Nephron progenitor cell (in vitro differentiated cells): Measurements from ENCODE around the gene TP73.
A peak's percentile ranks its signal among the peaks of the same experiment; 100 is the strongest.

ENCODE experiments used
- DNase-seq: peaks from one replicate; pipeline ENCODE4 v3.0.0; 2021
- H3K27ac Mint-ChIP-seq: 2 replicates; pipeline ENCODE4 v1.8.0; 2021; ENCODE audit warnings: mild to moderate bottlenecking, moderate library complexity, mixed read lengths
- H3K27me3 Mint-ChIP-seq: 2 replicates; pipeline ENCODE4 v1.8.0; 2021; ENCODE audit warnings: mild to moderate bottlenecking, low read depth, mixed read lengths; ENCODE audit not compliant: poor library complexity
- H3K36me3 Mint-ChIP-seq: 2 replicates; pipeline ENCODE4 v1.8.0; 2021; ENCODE audit warnings: low read depth, mixed read lengths
- H3K4me1 Mint-ChIP-seq: 2 replicates; pipeline ENCODE4 v1.8.0; 2021; ENCODE audit warnings: mixed read lengths
- H3K4me3 Mint-ChIP-seq: 2 replicates; pipeline ENCODE4 v1.8.0; 2021; ENCODE audit warnings: mild to moderate bottlenecking, moderate library complexity, mixed read lengths
- H3K9me3 Mint-ChIP-seq: 2 replicates; pipeline ENCODE4 v1.8.0; 2021; ENCODE audit warnings: mild to moderate bottlenecking, moderate library complexity, mixed read lengths
- CTCF ChIP-seq: fragments of 200-600 bp; sonication (generic); IDR thresholded peaks from 2 replicates; pipeline ENCODE4 v1.5.0; 2021; ENCODE audit warnings: antibody characterized with exemption

Gene TP73

GRCh38 chr1:3673381-3674099, 21.2 kb downstream of the TP73 start:
- no peaks in the 10 kb centered on the region for H3K36me3 Mint-ChIP-seq
- H3K4me3 Mint-ChIP-seq: no peak overlapping the region
- no peaks in the 10 kb centered on the region for H3K9me3 Mint-ChIP-seq
- no peak for DNase-seq
- peaks cover 24% of the 10 kb centered on the region for H3K4me1 Mint-ChIP-seq
- H3K27ac Mint-ChIP-seq: no peak overlapping the region
- TF ChIP-seq CTCF: no peak
- peaks cover 56% of the 10 kb centered on the region for H3K27me3 Mint-ChIP-seq

GRCh38 chr1:3674100-3675094, 22.1 kb downstream of the TP73 start:
- Mint-ChIP-seq H3K9me3 (no peaks in the 10 kb centered on the region), H3K4me1 (peaks cover 26% of the 10 kb centered on the region), H3K36me3 (no peaks in the 10 kb centered on the region), H3K27ac (no peak overlapping the region), H3K27me3 (peaks cover 61% of the 10 kb centered on the region), H3K4me3 (no peak overlapping the region)
- no peak for DNase-seq
- TF ChIP-seq CTCF: no peak

GRCh38 chr1:3675436-3675835, 23.1 kb downstream of the TP73 start:
- Mint-ChIP-seq H3K36me3 (no peaks in the 10 kb centered on the region), H3K4me3 (no peak overlapping the region), H3K27me3 (peaks cover 57% of the 10 kb centered on the region), H3K9me3 (no peaks in the 10 kb centered on the region), H3K27ac (no peak overlapping the region), H3K4me1 (peaks cover 34% of the 10 kb centered on the region)
- DNase-seq: no peak
- TF ChIP-seq CTCF: no peak

- Mint-ChIP-seq H3K27ac (no peak overlapping the region), H3K4me1 (peaks cover 34% of the 10 kb centered on the region), H3K36me3 (no peaks in the 10 kb centered on the region), H3K9me3 (no peaks in the 10 kb centered on the region), H3K4me3 (no peak overlapping the region), H3K27me3 (peaks cover 48% of the 10 kb centered on the region)
- no peak for TF ChIP-seq CTCF
- no peak for DNase-seq
These were observed 24.5 kb downstream of the TP73 start for GRCh38 chr1:3676581-3677470.

GRCh38 chr1:3677484-3677883, 25.2 kb downstream of the TP73 start:
- H3K4me1 Mint-ChIP-seq: peaks cover 27% of the 10 kb centered on the region
- DNase-seq: no peak

More at GRCh38 chr1:3677484-3677883, 25.2 kb downstream of the TP73 start:
- H3K9me3 Mint-ChIP-seq: no peaks in the 10 kb centered on the region
- TF ChIP-seq CTCF: no peak
- peaks cover 42% of the 10 kb centered on the region for H3K27me3 Mint-ChIP-seq
- no peak overlapping the region for H3K4me3 Mint-ChIP-seq
- H3K36me3 Mint-ChIP-seq: no peaks in the 10 kb centered on the region
- H3K27ac Mint-ChIP-seq: peak overlapping the region; percentile 45
